DND-41 (cell line): Measurements from ENCODE around the gene ERBB4.

Source experiments
- ATAC-seq: fragments of 200-7000 bp; cut with Tn5 transposase; 3 replicates; pipeline ENCODE4 v1.9.1; 2021; ENCODE audit warnings: low read depth; ENCODE audit not compliant: insufficient read depth
- DNase-seq: peaks from one replicate; pipeline ENCODE4 v3.0.0-alpha.2; 2020
- H2AFZ ChIP-seq: 2 replicates; pipeline ENCODE4 v1.6.0; 2012; ENCODE audit warnings: low read depth, low read length
- H3K27ac ChIP-seq: 2 replicates; pipeline ENCODE4 v1.5.1; 2012; ENCODE audit warnings: low read length, inconsistent platforms
- H3K27me3 ChIP-seq: fragments of 200-600 bp; sonication (generic); 2 replicates; pipeline ENCODE4 v1.6.0; 2012; ENCODE audit warnings: low read length, mild to moderate bottlenecking, inconsistent platforms; ENCODE audit not compliant: insufficient read depth, poor library complexity
- H3K36me3 ChIP-seq: 2 replicates; pipeline ENCODE4 v1.5.1; 2012; ENCODE audit warnings: low read length, inconsistent platforms; ENCODE audit not compliant: insufficient read depth
- H3K4me1 ChIP-seq: 2 replicates; pipeline ENCODE4 v1.5.1; 2012; ENCODE audit warnings: mild to moderate bottlenecking, low read length; ENCODE audit not compliant: insufficient read depth
- H3K4me2 ChIP-seq: 2 replicates; pipeline ENCODE4 v1.6.0; 2012; ENCODE audit warnings: mild to moderate bottlenecking, moderate library complexity, low read length, inconsistent platforms; ENCODE audit not compliant: insufficient read depth
- H3K4me3 ChIP-seq, 2 experiments: fragments of 200-600 bp in 1 of 2; shearing (Covaris generic) in 1 of 2; 2 replicates each; pipeline ENCODE4 v1.5.1; 2012 to 2016; ENCODE audit warnings: inconsistent platforms in 2 of 2, low read length in 2 of 2, mild to moderate bottlenecking in 2 of 2, low read depth in 1 of 2, moderate library complexity in 1 of 2
- H3K79me2 ChIP-seq: 2 replicates; pipeline ENCODE4 v1.6.0; 2012; ENCODE audit warnings: low read length, inconsistent platforms; ENCODE audit not compliant: insufficient read depth
- H3K9ac ChIP-seq: 2 replicates; pipeline ENCODE4 v1.6.0; 2012; ENCODE audit warnings: low read depth, mild to moderate bottlenecking, inconsistent platforms, low read length, moderate library complexity
- H3K9me3 ChIP-seq: 2 replicates; pipeline ENCODE4 v1.5.1; 2012; ENCODE audit warnings: low read length, moderate library complexity, mild to moderate bottlenecking, inconsistent platforms; ENCODE audit not compliant: insufficient read depth, severe bottlenecking
- H4K20me1 ChIP-seq: 2 replicates; pipeline ENCODE4 v1.6.0; 2012; ENCODE audit warnings: low read length; ENCODE audit not compliant: insufficient read depth
- EZH2 ChIP-seq: IDR thresholded peaks from 3 replicates; pipeline ENCODE4 v1.6.1; 2012; ENCODE audit warnings: borderline replicate concordance, low read depth, mild to moderate bottlenecking, moderate library complexity, low read length, inconsistent platforms; ENCODE audit not compliant: severe bottlenecking
- TF ChIP-seq, protein P1 (sequence below): IDR thresholded peaks from 2 replicates; pipeline ENCODE4 v1.5.1; 2012; ENCODE audit warnings: borderline replicate concordance, low read length, moderate library complexity, mild to moderate bottlenecking; ENCODE audit not compliant: poor library complexity, severe bottlenecking; ENCODE audit errors: extremely low read depth

Gene ERBB4

DNA sequence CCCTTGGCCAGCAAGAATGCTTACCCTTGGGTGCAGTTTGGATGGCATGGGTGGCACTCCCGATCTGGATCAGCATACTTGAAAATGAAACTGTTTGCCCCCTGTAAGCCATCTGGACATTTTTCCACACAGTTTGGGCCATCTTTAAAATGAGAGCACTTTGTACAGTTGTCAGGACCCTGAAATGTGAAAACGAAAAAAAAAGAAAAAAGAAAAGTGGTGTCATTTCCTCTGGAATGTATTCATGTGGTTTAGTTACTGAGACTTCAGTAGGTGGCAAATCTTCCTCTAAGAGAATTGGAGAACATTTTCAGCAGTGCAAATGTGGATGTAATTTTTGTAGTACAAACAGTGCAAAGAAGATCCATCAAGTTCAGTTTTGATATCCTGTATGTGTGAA is 873.3 kb downstream of the ERBB4 start:
- peak overlapping the region; percentile 55 for H3K4me2 ChIP-seq
- no peaks in the 10 kb centered on the region for H3K79me2 ChIP-seq
- DNase-seq (peak; percentile 18), ATAC-seq (peak; percentile 90)
- TF ChIP-seq, protein P1, sequence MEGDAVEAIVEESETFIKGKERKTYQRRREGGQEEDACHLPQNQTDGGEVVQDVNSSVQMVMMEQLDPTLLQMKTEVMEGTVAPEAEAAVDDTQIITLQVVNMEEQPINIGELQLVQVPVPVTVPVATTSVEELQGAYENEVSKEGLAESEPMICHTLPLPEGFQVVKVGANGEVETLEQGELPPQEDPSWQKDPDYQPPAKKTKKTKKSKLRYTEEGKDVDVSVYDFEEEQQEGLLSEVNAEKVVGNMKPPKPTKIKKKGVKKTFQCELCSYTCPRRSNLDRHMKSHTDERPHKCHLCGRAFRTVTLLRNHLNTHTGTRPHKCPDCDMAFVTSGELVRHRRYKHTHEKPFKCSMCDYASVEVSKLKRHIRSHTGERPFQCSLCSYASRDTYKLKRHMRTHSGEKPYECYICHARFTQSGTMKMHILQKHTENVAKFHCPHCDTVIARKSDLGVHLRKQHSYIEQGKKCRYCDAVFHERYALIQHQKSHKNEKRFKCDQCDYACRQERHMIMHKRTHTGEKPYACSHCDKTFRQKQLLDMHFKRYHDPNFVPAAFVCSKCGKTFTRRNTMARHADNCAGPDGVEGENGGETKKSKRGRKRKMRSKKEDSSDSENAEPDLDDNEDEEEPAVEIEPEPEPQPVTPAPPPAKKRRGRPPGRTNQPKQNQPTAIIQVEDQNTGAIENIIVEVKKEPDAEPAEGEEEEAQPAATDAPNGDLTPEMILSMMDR: no peak
- TF ChIP-seq EZH2: no peak
- peaks cover 32% of the 10 kb centered on the region for H3K4me1 ChIP-seq
- no peaks in the 10 kb centered on the region for H4K20me1 ChIP-seq
- peak overlapping the region; percentile 60; the same call in 1 of the 2 replicates for H2AFZ ChIP-seq
- H3K9ac ChIP-seq: no peak overlapping the region; the same call in 1 of the 2 replicates
- H3K36me3 ChIP-seq: no peaks in the 10 kb centered on the region
- no peaks in the 10 kb centered on the region for H3K27me3 ChIP-seq
- H3K9me3 ChIP-seq: no peaks in the 10 kb centered on the region
- H3K4me3 ChIP-seq: peak overlapping the region in 1 of 2 experiments; percentile 37; a peak in 2 of 4 replicates
- peak overlapping the region; percentile 76 for H3K27ac ChIP-seq

DNA sequence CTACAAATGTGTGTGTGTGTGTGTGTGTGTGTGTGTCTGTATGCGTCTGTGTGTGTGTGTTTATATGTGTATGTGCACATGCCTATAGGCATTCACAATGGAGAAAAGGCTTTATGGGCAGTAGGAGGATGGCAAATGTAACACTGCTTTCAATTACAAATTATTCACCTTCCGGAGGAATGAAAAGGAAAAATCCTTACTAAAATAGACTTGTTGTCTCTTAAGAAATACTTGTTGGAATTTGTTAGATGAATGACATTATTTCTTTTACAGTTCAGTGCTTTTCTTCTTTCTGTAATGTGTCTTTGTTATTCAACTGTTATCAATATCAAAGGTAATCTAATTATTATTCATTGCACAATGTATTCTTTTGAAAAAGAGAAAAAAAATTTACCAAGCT is 874.3 kb downstream of the ERBB4 start:
- H3K79me2 ChIP-seq: no peaks in the 10 kb centered on the region
- H3K4me1 ChIP-seq: peaks cover 32% of the 10 kb centered on the region
- no peak overlapping the region for H3K27ac ChIP-seq
- TF ChIP-seq, protein P1: no peak
- no peak for TF ChIP-seq EZH2
- H4K20me1 ChIP-seq: no peaks in the 10 kb centered on the region
- no peak overlapping the region for H2AFZ ChIP-seq
- no peak overlapping the region for H3K4me2 ChIP-seq
- H3K9me3 ChIP-seq: no peaks in the 10 kb centered on the region
- H3K27me3 ChIP-seq: no peaks in the 10 kb centered on the region
- H3K36me3 ChIP-seq: no peaks in the 10 kb centered on the region
- no peak for DNase-seq
- H3K9ac ChIP-seq: no peak overlapping the region
- no peak overlapping the region for H3K4me3 ChIP-seq
- ATAC-seq: no peak

DNA sequence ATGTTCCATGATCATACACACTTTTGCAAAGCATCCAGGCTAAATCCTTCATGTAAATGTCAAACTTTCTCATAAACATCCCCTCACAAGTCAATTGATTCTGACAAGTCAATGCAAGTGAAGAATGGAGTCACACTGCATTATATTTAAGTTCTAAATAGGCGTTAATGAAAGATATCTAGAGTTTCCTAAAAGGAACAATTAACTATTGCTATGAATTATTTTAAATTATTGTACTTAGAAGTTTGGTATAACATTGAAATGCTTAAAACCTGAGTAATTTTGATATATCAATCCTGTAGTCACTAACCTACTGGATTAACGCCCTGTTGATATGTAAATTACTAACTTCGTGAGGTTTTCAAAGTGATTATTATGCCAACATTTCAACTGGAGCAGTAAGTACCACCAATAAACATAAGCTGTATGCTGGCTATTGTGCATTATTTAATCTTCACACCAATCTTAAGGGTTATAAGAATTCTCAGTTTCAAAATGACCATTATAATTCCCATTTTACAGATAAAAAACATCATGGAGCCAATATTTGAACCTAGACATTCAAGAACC is 884.3 kb downstream of the ERBB4 start:
- TF ChIP-seq, protein P1: no peak
- TF ChIP-seq EZH2: no peak
- Histone ChIP-seq H3K9me3 (no peaks in the 10 kb centered on the region), H3K9ac (no peak overlapping the region), H3K4me1 (no peaks in the 10 kb centered on the region), H3K27ac (no peak overlapping the region), H3K4me3 (no peak overlapping the region), H3K4me2 (no peak overlapping the region), H3K27me3 (no peaks in the 10 kb centered on the region), H2AFZ (no peak overlapping the region), H4K20me1 (no peaks in the 10 kb centered on the region), H3K79me2 (no peaks in the 10 kb centered on the region), H3K36me3 (no peaks in the 10 kb centered on the region)
- ATAC-seq (no peak), DNase-seq (no peak)

DNA sequence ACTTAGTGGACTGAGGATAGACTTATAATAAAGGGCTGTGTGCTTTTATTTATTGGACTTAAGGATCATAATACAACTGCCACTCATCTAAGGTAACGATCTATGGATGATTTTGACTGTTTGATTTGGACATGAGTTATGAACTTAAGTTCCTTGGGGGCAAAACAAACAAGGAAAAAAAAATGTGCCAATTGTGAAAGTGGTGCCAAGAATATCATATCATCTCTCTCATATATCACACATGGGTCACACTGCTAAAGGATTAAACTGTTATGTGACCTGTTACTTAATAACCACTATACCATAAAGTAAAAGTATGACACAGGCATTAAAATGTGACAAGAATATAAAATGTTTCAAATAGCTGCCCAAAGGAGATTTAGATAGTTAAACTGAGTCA is 886.3 kb downstream of the ERBB4 start:
- no peaks in the 10 kb centered on the region for H3K4me1 ChIP-seq
- no peaks in the 10 kb centered on the region for H3K79me2 ChIP-seq
- H2AFZ ChIP-seq: no peak overlapping the region
- no peak overlapping the region for H3K9ac ChIP-seq
- TF ChIP-seq EZH2: no peak
- TF ChIP-seq, protein P1: no peak
- no peak for DNase-seq
- no peak overlapping the region for H3K27ac ChIP-seq
- H3K4me2 ChIP-seq: no peak overlapping the region
- no peak overlapping the region for H3K4me3 ChIP-seq
- no peaks in the 10 kb centered on the region for H3K27me3 ChIP-seq
- ATAC-seq: no peak
- H3K9me3 ChIP-seq: no peaks in the 10 kb centered on the region
- no peaks in the 10 kb centered on the region for H4K20me1 ChIP-seq
- H3K36me3 ChIP-seq: no peaks in the 10 kb centered on the region
